HUDEP-2 (cell line): ENCODE data around the gene PKM.
"Not testable (repeated sequence)": the region's sequence is repeated elsewhere in the genome, so short reads cannot be mapped to it uniquely, and the experiment has no call there.

Source experiments
- DNase-seq, 76 experiments: peaks; one replicate each; lab custom pipeline; 2025; ENCODE audit not compliant: unreplicated experiment in 76 of 76; lab: John Stamatoyannopoulos, UW

PKM gene

GRCh38 chr15:72231066-72231832, at the start of gene PKM:
PKM (minus strand) TSS chr15:72231190; CDS start chr15:72219097, 12,093 bp downstream.
- peak in 71 of 76 experiments; percentile 13 to 88 (median 64) for DNase-seq

GRCh38 chr15:72280751-72281150, 49.8 kb upstream of the PKM start:
- no peak for DNase-seq

- no peak for DNase-seq
Measured at GRCh38 chr15:72278737-72279136, 47.7 kb upstream of the PKM start.

- DNase-seq, result no peak
Measured at GRCh38 chr15:72276326-72276700, 45.3 kb upstream of the PKM start.

GRCh38 chr15:72275635-72276325, 44.8 kb upstream of the PKM start:
- not testable (repeated sequence) for DNase-seq

- no peak for DNase-seq
Measured at GRCh38 chr15:72272997-72273352, 42.0 kb upstream of the PKM start.

GRCh38 chr15:72272213-72272996, 41.4 kb upstream of the PKM start, which contains the start of gene PARP6:
PARP6 (minus strand) TSS chr15:72272554; CDS start chr15:72267477, 5,077 bp downstream.
- peak; percentile 48 to 98 (median 95) for DNase-seq

- DNase-seq, result peak in 9 of 76 experiments; percentile 2 to 37 (median 14)
Measured at GRCh38 chr15:72271895-72272212, 40.9 kb upstream of the PKM start.

GRCh38 chr15:72271221-72271620, 40.2 kb upstream of the PKM start:
- DNase-seq, result no peak

GRCh38 chr15:72269739-72270138, 38.7 kb upstream of the PKM start:
- DNase-seq, result no peak

- DNase-seq, result no peak
Measured at GRCh38 chr15:72265031-72265430, 34.0 kb upstream of the PKM start.

- no peak for DNase-seq
Measured at GRCh38 chr15:72252663-72253299, 21.8 kb upstream of the PKM start.

GRCh38 chr15:72249142-72249810, 18.3 kb upstream of the PKM start:
- DNase-seq, result no peak

GRCh38 chr15:72248514-72248913, 17.5 kb upstream of the PKM start:
- DNase-seq, result no peak

GRCh38 chr15:72242775-72243370, 11.9 kb upstream of the PKM start:
- DNase-seq, result no peak

GRCh38 chr15:72239652-72240051, 8.7 kb upstream of the PKM start:
- DNase-seq, result no peak

- DNase-seq, result no peak
Measured at GRCh38 chr15:72238586-72238985, 7.6 kb upstream of the PKM start.

GRCh38 chr15:72237853-72238224, 6.8 kb upstream of the PKM start:
- no peak for DNase-seq

GRCh38 chr15:72237029-72237852, 6.3 kb upstream of the PKM start:
- peak in 63 of 76 experiments; percentile 3 to 77 (median 37) for DNase-seq
